CD14-positive monocyte (primary cell): Measurements from ENCODE around the gene PIK3CD. TPM values are rescaled to one million over a fixed set of nuclear protein-coding genes. Genes with fewer than 3 reads are reported as not detected.
A peak's percentile ranks its signal among the peaks of the same experiment; 100 is the strongest.

Experiments
- DNase-seq, 3 donors: peaks; one replicate each; pipeline ENCODE4 v3.0.0-alpha.2; 2011 to 2022
- H2AFZ ChIP-seq: 2 replicates; pipeline ENCODE4 v1.6.0; 2012; ENCODE audit warnings: mild to moderate bottlenecking, low read depth, low read length, inconsistent platforms; ENCODE audit not compliant: insufficient read depth, poor library complexity, severe bottlenecking
- H3K27ac ChIP-seq, 2 donors: 1 replicate in 1 of 2; 2 replicates in 1 of 2; pipeline ENCODE4 v1.5.1; 2012 to 2013; ENCODE audit warnings: low read length in 2 of 2, control low read depth in 1 of 2, inconsistent platforms in 1 of 2, low read depth in 1 of 2, mild to moderate bottlenecking in 1 of 2
- H3K27me3 ChIP-seq, 2 donors: one replicate each; pipeline versions ENCODE4 v1.6.0 to v1.6.1; 2011 to 2013; ENCODE audit warnings: low read length in 2 of 2; ENCODE audit not compliant: control insufficient read depth in 2 of 2, insufficient read depth in 2 of 2
- H3K36me3 ChIP-seq, 2 donors: replicated peaks in 1 of 2; 1 replicate in 1 of 2; 2 replicates in 1 of 2; pipeline versions ENCODE4 v1.5.1 to v1.6.1; 2012 to 2013; ENCODE audit warnings: low read length in 2 of 2, control low read depth in 1 of 2, inconsistent platforms in 1 of 2, mild to moderate bottlenecking in 1 of 2; ENCODE audit not compliant: insufficient read depth in 2 of 2, control insufficient read depth in 1 of 2
- H3K4me1 ChIP-seq, 2 donors: 1 replicate in 1 of 2; 2 replicates in 1 of 2; pipeline versions ENCODE4 v1.5.1 to v1.6.1; 2012 to 2013; ENCODE audit warnings: low read length in 2 of 2, control low read depth in 1 of 2, inconsistent platforms in 1 of 2, mild to moderate bottlenecking in 1 of 2, moderate library complexity in 1 of 2; ENCODE audit not compliant: insufficient read depth in 2 of 2, control insufficient read depth in 1 of 2
- H3K4me2 ChIP-seq: replicated peaks from 2 replicates; pipeline ENCODE3; 2012; ENCODE audit warnings: low read length, moderate library complexity, mild to moderate bottlenecking; ENCODE audit not compliant: poor library complexity, severe bottlenecking; ENCODE audit errors: extremely low read depth
- H3K4me3 ChIP-seq, 3 experiments: fragments of 200-600 bp in 1 of 3; sonication (generic) in 1 of 3; replicated peaks in 1 of 3; 1 replicate in 2 of 3; 2 replicates in 1 of 3; pipeline ENCODE4 v1.5.1; 2011 to 2013; ENCODE audit warnings: low read length in 3 of 3, mild to moderate bottlenecking in 3 of 3, control low read depth in 2 of 3, low read depth in 2 of 3, inconsistent platforms in 1 of 3, moderate library complexity in 1 of 3
- H3K79me2 ChIP-seq: 2 replicates; pipeline ENCODE4 v1.6.0; 2012; ENCODE audit warnings: mild to moderate bottlenecking, control low read depth, inconsistent platforms, low read length, moderate library complexity; ENCODE audit not compliant: insufficient read depth
- H3K9ac ChIP-seq: 2 replicates; pipeline ENCODE4 v1.6.0; 2017; ENCODE audit warnings: low read length, mild to moderate bottlenecking; ENCODE audit not compliant: insufficient read depth, poor library complexity, severe bottlenecking
- H3K9me3 ChIP-seq, 2 donors: replicated peaks in 1 of 2; 1 replicate in 1 of 2; 2 replicates in 1 of 2; pipeline versions ENCODE4 v1.5.1 to v1.6.1; 2012 to 2013; ENCODE audit warnings: low read length in 2 of 2, control low read depth in 1 of 2; ENCODE audit not compliant: control insufficient read depth in 1 of 2, insufficient read depth in 1 of 2
- H4K20me1 ChIP-seq: 2 replicates; pipeline ENCODE4 v1.6.0; 2012; ENCODE audit warnings: mild to moderate bottlenecking, low read length, control low read depth, moderate library complexity; ENCODE audit not compliant: insufficient read depth
- H3K27ac Mint-ChIP-seq, 7 donors: one replicate each; pipeline ENCODE4 v1.8.0; 2020; ENCODE audit warnings: mild to moderate bottlenecking in 7 of 7, mixed read lengths in 7 of 7, moderate library complexity in 6 of 7, inconsistent platforms in 2 of 7
- H3K27me3 Mint-ChIP-seq, 3 donors: one replicate each; pipeline ENCODE4 v1.8.0; 2021 to 2022; ENCODE audit warnings: low read depth in 3 of 3, mild to moderate bottlenecking in 3 of 3, mixed read lengths in 3 of 3, moderate library complexity in 3 of 3, inconsistent platforms in 1 of 3
- H3K36me3 Mint-ChIP-seq, 2 donors: one replicate each; pipeline ENCODE4 v1.8.0; 2020; ENCODE audit warnings: mixed read lengths in 2 of 2, inconsistent platforms in 1 of 2, mild to moderate bottlenecking in 1 of 2
- H3K4me1 Mint-ChIP-seq: one replicate; pipeline ENCODE4 v1.8.0; 2020; ENCODE audit warnings: mild to moderate bottlenecking, mixed read lengths
- H3K4me3 Mint-ChIP-seq, 2 donors: one replicate each; pipeline ENCODE4 v1.8.0; 2020; ENCODE audit warnings: mild to moderate bottlenecking in 2 of 2, mixed read lengths in 2 of 2, moderate library complexity in 1 of 2
- H3K9me3 Mint-ChIP-seq, 7 donors: one replicate each; pipeline ENCODE4 v1.8.0; 2020 to 2022; ENCODE audit warnings: mixed read lengths in 7 of 7, mild to moderate bottlenecking in 6 of 7, moderate library complexity in 6 of 7, inconsistent platforms in 2 of 7
- CTCF ChIP-seq: fragments of 200-600 bp; IDR thresholded peaks from one replicate; pipeline ENCODE4 v1.8.0; 2022; ENCODE audit warnings: antibody characterized with exemption, mild to moderate bottlenecking
- WGBS: methylation state at CpG from one replicate; pipeline ENCODE4 v1.1.5; 2013; ENCODE audit warnings: missing lambda C conversion rate; ENCODE audit not compliant: insufficient coverage; 5-methylcytosine and 5-hydroxymethylcytosine counted together
- intact Hi-C, 2 donors: fragments of 100-400 bp; cut with micrococcal nuclease; formaldehyde crosslinking; loops; one replicate each; pipeline versions ENCODE4 v1.15.0 to v1.15.1; 2023
- polyA plus RNA-seq, 3 donors: library from polyadenylated mRNA; depleted of rRNA in 1 of 3; unstranded in 2 of 3; stranded (reverse) in 1 of 3; fragments of 300-500 nt in 2 of 3; fragments of >200 nt in 1 of 3; fragmentation: Illumina TruSeq in 2 of 3; gene quantifications; 1 replicate in 2 of 3; 2 replicates in 1 of 3; pipeline ENCODE4 v1.2.3, GENCODE V29; 2012 to 2021

PIK3CD gene
- polyA plus RNA-seq, 3 donors: 33.2 to 120 (median 52.2) TPM

DNA sequence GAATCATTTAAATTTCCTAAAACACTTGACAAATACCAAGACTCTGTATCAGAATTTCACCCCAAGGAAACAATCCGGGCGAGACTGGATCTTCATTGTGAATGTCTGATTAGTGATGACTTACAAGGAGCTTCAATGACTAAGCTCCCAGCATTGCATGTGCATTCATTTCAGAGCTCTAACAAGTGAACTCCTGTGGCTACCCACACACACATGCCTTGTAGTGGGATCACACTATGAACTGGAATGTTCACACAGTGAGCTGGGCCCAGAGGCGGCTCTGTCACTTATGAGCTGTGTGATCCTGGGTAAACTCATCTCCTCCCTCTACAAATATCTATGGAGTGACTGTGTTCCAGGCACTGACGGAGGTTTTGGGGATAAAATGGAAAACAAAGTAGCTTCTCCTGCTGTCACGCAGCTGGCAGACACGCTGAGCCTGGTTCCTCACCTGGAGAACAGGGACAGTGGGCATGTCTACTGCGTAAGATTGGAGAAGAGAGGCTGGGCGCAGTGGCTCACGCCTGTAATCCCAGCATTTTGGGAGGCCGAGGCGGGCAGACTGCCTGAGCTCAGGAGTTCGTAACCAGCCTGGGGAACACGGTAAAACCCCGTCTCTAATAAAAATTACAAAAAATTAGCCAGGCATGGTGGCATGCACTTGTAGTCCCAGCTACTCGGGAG, 115.4 kb downstream of the PIK3CD start:
- Histone ChIP-seq H3K4me2 (no peak overlapping the region), H4K20me1 (peaks cover 25% of the 10 kb centered on the region), H3K79me2 (peaks cover 29% of the 10 kb centered on the region), H2AFZ (no peak overlapping the region), H3K9ac (no peak overlapping the region), H3K9me3 (no peaks in the 10 kb centered on the region), H3K36me3 (peaks cover 0 to 13% of the 10 kb centered on the region in 2 donors), H3K27ac (no peak overlapping the region), H3K4me3 (no peak overlapping the region), H3K27me3 (no peaks in the 10 kb centered on the region), H3K4me1 (peaks cover 0 to 8% of the 10 kb centered on the region in 2 donors)
- H3K27me3 Mint-ChIP-seq: peaks cover 0 to 3% (median 0%) of the 10 kb centered on the region in 3 donors
- peaks cover 11 to 26% of the 10 kb centered on the region in 2 donors for H3K36me3 Mint-ChIP-seq
- TF ChIP-seq CTCF: no peak
- intact Hi-C loops: no loop called here
- 95% methylated on average over 8 of the region's 15 CpGs for WGBS
- no peaks in the 10 kb centered on the region for H3K9me3 Mint-ChIP-seq
- H3K4me1 Mint-ChIP-seq: peaks cover 13% of the 10 kb centered on the region
- peak overlapping the region in 1 of 7 donors; percentile 7 for H3K27ac Mint-ChIP-seq
- no peak overlapping the region for H3K4me3 Mint-ChIP-seq
- DNase-seq: no peak

DNA sequence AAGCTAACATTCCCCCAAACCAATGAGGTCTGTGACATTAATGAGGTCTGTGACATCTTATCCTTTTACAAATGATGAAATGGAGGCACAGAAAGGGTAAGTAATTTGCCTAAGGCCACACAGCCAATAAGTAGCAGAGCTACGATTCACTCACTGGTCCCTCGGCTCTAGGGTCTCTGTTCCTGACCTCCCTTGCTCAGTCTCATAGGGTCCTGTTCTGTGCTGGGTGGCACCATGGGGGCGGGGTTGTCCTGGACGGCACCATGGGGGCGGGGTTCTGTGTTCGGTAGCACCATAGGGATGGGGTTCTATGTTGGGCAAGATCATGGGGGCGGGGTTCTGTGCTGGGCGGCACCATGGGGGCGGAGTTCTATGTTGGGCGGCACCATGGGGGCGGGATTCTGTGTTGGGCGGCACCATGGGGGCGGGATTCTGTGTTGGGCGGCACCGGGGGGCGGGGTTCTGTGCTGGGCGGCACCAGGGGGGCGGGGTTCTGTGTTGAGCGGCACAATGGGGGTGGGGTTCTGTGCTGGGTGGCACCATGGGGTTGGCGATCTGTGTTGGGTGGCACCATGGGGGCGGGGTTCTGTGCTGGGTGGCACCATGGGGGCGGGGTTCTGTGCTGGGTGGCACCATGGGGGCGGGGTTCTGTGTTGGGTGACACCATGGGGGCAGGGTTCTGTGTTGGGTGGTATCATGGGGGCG, 116.6 kb downstream of the PIK3CD start:
- Histone ChIP-seq H3K4me1 (peaks cover 0 to 8% of the 10 kb centered on the region in 2 donors), H3K4me3 (no peak overlapping the region), H3K4me2 (no peak overlapping the region), H3K27me3 (no peaks in the 10 kb centered on the region), H4K20me1 (peaks cover 23% of the 10 kb centered on the region), H2AFZ (no peak overlapping the region), H3K79me2 (peaks cover 29% of the 10 kb centered on the region), H3K9ac (no peak overlapping the region), H3K27ac (no peak overlapping the region), H3K9me3 (no peaks in the 10 kb centered on the region), H3K36me3 (peaks cover 7 to 25% of the 10 kb centered on the region in 2 donors)
- H3K4me3 Mint-ChIP-seq: no peak overlapping the region
- H3K27ac Mint-ChIP-seq: peak overlapping the region in 1 of 7 donors; percentile 10
- peaks cover 12% of the 10 kb centered on the region for H3K4me1 Mint-ChIP-seq
- H3K36me3 Mint-ChIP-seq: peaks cover 17 to 28% of the 10 kb centered on the region in 2 donors
- H3K9me3 Mint-ChIP-seq: no peaks in the 10 kb centered on the region
- TF ChIP-seq CTCF: no peak
- WGBS: 100% methylated on average over 1 of the region's 24 CpGs
- no peak for DNase-seq
- H3K27me3 Mint-ChIP-seq: peaks cover 0 to 4% (median 0%) of the 10 kb centered on the region in 3 donors
- intact Hi-C loops: no loop called here
